Effector CD4-positive, alpha-beta T cell (primary cell): ENCODE measurements around the gene EFCAB11.

ENCODE experiments used
- DNase-seq: peaks from one replicate; pipeline ENCODE4 v3.0.0-alpha.2; 2020
- total RNA-seq: gene quantifications from one replicate; lab custom pipeline; 2026; lab: John Stamatoyannopoulos, UW

EFCAB11 gene
- 0.75 reads per million for total RNA-seq

DNA sequence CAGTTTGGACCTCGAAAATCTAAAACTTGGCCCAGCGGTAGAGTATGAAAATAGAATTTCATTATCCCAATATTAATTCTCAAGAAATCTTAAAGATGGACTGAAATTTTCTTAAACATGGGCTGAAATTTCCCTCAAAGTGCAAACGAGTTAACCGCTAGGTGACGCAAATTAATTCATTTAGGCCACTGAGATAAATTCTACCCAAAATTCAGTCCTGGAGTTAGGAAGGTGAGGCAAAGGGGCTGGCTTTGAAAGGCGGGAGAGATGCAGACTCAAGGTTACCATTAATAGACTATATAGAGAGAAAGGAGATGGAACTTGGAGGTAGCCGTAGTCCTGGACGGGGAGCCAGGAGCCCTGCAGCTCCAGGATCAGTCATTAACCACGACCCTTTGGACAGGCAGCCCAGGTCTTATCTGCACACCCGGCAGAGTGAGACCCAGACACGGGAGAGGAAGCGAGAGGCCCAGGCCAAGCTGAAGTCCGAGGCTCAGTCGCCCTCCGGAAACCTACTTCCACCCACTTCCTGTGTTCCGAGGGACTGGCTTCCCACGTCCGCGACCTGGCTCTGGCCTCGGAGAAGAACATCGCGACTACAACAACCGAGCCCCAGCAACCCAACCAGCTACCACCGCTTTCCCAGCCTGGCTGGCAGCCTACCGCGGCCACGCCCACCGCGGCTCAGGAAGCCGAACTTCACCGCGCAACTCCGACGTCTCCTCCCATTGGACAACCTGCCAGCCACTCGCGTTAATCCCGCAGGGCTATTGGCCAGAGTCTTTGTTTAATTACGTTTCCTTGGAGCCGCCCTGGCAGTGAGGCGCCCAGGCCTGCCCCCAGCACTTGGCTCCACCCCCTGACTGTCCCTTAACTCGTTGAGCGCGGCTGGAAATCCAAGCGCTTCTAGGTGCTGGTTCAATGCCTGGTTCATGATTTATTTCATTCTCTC, at the start of gene EFCAB11:
EFCAB11 (minus strand) TSS at position 661 of the 952 bp plus-strand sequence; CDS start at position 591, 70 bp downstream.
- peak; percentile 94 for DNase-seq

DNA sequence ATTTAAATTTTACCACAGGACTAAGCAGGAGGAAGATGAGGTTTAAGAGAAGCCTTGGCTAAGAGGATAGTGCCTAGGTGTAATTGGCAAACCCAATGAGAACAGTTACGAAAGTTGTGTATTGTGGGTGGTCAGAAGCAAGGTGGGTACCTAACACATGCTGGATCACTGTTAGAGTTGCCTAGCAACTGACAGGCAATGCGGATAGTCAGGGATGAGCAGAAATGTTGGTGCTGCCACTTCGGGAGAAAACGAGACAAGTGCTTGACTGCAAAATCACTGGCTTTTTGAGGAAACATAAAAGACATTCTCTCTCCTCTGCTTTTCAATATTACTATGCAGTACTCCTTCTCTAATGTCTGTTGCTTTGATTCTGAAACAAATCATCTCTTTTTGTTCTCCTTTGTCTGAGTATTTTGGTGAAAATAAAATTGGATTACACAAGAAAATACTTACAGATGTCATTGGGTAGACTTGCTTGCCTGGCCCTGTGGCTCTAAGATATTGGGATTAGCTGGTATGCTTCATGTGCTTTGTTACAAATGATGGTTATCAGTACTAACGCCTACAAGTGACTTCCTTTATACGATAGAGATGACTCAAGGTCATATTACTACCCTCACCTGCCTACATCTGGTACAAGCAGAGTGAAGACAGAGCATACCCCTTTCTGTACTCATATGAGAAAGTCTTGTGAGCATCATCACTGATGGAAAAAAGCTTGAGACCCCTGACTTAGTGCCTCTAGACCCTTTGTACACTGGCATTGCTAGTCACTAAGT, 49.2 kb upstream of the EFCAB11 start:
- no peak for DNase-seq

DNA sequence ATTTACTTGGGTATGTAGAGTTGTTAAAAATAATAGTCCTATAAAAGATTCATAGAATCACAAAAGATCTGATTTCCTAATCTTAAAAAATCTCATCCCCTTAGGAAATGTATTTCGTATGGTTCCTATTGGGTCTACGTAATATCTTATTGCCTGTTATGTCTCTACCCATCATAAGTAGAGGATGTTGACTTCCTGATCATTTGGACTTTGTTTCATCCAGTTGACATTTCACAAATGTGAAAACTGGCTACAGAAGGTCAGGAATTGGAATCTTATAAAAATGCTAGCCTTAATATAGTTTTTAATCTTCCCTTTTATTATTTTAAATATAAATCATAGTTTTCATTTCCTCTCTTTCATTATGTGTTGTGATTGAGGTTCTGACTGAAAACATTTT, 46.4 kb upstream of the EFCAB11 start:
- DNase-seq: no peak

DNA sequence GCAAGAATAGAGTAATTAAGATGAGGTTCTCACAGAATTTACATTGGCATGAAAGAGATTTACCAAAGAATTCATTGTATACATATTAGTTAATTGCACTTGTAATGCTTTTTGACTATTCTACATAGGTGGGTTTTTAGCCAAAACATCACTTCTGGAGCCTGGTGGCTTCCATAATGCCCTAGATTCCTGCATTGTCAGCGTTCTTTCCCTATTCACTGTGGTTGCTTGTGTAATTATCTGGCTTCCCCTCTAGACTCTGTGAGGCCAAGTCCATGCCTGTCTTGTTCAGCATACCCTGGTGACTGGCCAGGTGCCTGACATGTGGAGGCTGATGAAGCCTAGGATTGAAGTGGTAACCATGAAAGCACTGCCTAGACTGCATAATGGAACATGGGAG, 42.4 kb upstream of the EFCAB11 start:
- no peak for DNase-seq

GRCh38 chr14:89992273-89992672, 37.7 kb upstream of the EFCAB11 start:
- DNase-seq: no peak

DNA sequence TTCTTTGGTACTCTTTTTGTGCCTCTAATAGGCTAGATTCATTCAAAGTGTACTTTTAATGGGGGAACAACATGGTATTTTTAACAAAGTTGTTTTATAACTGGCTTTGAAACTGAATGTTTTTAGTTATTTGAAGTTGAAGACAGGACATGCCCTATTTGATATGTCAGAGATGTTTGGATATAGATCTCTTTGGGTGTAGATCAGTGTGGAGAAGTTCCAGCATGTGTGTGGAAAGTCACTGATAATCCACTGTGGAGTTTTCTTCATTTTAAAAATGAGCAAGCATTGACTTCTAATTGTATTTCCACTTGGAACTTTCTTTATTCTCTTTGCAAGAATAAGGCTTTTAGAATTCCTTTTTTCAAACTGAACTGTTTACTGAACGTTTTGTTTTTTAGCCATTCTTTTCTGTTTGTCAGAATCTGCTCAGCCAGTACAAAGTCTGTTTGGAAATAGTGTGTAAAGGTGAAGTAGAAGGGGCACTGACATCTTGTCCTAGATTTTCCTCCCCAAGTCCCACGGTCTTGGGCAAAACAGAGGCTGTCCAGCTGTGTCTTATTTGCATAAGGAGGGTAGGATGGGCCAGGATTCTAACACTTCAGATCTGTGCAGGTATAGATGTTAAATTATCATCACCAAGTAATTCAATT, 36.2 kb upstream of the EFCAB11 start:
- DNase-seq: no peak

DNA sequence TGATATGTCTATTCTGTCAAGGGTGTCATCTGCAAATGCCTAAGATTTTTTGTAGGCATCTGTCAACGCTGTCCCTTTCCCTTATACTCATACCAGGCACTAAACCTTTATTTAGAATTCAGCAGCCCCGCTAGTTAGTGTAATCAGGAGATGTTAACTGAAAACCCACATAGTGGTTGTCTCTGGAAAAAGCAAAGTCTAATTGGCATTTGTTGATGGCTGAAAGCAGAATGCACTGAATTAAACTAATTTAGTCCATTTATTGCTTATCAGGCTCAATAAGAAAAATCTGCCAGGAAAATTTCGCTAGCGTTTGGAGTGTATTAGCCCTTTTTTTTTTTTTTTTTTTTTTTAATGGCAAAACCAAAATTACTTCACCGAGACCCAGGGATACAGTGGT, 35.7 kb upstream of the EFCAB11 start:
- no peak for DNase-seq

DNA sequence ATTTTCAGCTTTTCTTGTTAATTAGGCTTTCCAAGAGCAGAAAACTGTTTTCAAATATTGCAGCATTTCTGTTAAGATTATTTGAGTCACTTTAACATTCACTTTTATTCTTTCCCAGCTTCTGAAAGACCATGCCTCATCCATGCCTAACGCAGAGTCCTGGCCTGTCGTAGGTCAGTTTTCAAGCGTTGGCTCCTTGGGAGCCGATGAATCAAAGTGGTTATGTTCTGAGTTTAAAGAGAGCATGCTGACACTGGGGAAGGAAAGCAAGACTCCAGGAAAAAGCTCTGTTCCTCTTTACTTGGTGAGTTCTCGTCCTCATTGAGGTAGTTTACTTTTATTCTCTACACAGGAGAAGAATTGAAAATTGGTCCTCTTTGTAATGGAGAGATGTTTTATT, 34.3 kb upstream of the EFCAB11 start:
- DNase-seq: no peak

DNA sequence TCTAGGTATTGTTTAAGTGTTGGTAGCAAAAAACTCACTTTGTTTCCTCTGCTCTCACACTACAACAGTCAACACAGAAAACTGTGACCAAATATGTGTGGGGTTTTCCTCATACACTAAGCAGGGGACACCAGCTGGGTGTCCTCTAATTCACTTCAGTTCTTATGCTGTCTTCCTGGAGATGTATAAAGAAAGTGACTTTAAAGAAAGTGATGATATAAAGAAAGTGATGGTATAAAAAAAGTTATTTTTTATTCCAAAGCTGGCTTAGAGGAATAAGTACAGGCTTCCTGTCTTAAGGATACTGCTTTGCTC, 32.6 kb upstream of the EFCAB11 start:
- no peak for DNase-seq

DNA sequence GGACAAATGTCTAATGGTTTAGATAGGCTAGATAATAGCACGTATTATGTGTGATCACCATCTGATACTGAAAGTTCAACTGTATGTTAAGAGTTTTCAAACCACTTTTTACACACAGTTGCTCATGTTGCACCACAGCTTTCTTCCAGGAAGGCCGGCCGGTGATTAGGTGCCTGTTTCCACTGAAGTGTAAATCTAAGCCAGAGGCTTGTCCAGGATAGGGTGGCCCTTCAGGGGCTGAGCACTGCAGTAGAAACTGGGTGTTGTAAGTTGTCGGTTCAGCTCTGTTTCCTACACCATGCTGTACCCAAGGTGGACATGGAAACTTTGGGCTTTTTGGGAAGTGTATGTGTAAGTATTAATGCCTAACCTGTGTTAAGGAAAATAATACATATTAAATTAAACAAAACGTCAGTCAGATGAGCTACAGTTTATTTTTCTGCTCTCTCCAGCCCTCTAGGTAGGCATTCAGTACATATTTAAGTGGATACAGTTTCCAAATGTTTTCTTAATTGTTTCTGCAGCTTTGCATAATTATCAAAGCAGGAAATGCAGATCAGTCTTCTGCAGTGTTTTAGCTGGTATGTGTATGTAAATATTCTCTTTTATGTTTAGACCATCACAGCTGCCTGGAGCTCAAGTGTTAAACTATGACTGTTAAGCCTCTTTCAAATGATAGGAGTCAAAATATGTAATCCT, 32.1 kb upstream of the EFCAB11 start:
- DNase-seq: no peak

- no peak for DNase-seq
Measured at GRCh38 chr14:89983375-89983774, 28.8 kb upstream of the EFCAB11 start.

DNA sequence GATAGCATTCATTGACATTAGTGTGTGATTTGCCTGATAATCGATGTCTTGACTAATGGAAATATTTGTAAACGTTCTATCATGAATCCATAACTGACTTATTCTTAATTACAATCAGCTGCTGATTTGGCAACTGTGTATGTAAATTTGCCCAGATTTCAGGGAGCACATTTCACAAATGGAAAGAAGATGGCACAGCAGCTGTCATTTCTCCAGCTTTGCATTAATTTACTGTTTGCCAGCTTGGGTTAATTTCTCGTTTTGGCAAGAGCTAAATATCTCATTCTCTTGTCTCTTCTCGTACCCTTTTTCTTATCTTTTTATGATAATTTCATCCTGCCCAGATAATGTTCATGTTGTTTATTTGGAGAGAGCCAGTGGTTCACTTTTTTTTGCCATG, 24.1 kb upstream of the EFCAB11 start:
- no peak for DNase-seq

GRCh38 chr14:89977668-89978067, 23.1 kb upstream of the EFCAB11 start:
- DNase-seq: no peak

- peak; percentile 27 for DNase-seq
Measured at GRCh38 chr14:89973234-89973823, 18.8 kb upstream of the EFCAB11 start.

GRCh38 chr14:89965839-89966238, 11.3 kb upstream of the EFCAB11 start:
- no peak for DNase-seq

DNA sequence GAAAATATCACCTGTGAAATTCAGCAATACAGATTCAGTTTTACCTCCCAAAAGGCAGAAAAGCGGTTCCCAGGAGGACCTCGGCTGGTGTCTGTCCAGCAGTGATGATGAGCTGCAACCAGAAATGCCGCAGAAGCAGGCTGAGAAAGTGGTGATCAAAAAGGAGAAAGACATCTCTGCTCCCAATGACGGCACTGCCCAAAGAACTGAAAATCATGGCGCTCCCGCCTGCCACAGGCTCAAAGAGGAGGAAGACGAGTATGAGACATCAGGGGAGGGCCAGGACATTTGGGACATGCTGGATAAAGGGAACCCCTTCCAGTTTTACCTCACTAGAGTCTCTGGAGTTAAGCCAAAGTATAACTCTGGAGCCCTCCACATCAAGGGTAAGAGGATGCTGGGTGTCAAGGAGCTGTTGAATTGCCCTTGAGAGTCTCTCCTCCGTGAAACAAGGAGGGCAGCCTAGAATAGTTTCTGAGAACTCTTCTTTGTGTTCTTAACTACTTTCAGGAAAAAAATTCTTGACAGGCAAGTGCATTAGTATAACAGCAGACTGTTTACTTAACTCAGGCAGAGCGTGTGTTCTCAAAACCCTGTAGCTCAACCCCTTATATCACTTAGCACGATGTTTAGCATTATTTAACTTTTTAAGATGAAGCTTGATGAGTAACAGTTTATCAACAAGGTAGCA, 8.9 kb upstream of the EFCAB11 start:
- no peak for DNase-seq

- no peak for DNase-seq
Measured at GRCh38 chr14:89960914-89961313, 6.4 kb upstream of the EFCAB11 start.

DNA sequence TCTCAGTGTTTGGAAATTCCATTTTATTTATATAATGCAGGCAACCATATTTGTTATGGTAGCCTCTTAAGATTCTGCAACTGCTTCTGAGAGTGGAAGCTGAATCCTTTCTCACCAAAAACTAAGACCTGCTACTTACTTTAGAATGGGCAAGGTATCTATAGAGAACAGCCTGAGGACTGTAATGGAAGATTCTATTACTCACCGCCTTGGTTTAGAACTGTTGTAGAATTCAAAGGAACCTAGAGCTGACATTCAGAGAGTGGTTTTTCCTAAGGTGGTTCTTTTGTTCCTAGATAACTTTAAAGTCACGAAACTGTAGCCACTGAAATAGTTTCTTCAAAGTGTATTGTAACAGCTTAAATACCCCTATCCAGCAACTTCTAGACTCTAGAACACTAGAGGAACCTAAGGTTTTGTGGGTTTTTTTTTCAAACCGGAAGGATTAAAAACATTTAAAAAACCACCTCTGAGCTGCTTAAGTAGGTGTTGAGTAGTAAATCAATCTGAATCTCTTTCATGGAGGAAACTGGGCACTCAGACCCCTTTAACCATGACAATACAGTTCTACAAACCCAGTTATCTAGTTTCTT, 5.4 kb upstream of the EFCAB11 start:
- no peak for DNase-seq

DNA sequence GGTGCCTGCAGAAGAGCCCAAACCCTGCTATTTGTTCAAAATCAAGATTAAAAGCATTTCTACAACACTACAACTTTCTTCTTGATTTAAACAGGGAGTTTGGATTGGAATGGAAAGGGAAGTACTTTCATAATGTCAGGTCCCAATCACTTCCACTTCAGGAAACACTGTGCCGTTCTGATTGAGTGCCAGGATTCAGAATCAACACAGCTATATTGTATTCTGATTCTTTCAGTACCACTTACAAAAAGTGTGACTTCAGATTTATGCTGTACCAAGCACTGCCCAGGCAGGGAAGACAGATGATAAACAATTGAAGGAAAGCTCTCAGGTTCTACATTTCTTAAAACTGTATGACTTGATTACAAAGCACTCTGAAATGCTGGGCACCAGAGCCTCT, 4.4 kb upstream of the EFCAB11 start:
- no peak for DNase-seq

- no peak for DNase-seq
Measured at GRCh38 chr14:89957791-89958190, 3.3 kb upstream of the EFCAB11 start.

DNA sequence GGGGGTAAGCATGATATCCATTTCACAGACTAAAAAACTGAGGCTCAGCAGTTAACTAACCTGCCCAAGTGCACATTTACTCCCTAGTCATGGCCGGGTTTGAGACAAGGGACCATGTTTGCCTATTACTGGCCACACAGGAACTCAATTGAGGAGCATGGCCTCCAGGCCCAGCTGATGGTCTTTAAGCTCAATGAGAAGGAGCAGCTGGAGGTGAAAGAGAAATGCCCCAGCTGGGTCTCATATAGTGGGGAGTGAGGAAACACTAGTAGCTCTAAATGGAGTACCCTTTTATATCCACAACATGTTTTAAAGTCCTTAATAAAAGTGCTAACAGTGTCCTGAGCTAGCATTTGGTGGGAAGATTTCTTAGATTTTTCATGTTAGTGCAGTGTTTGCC, 2.8 kb upstream of the EFCAB11 start:
- no peak for DNase-seq

DNA sequence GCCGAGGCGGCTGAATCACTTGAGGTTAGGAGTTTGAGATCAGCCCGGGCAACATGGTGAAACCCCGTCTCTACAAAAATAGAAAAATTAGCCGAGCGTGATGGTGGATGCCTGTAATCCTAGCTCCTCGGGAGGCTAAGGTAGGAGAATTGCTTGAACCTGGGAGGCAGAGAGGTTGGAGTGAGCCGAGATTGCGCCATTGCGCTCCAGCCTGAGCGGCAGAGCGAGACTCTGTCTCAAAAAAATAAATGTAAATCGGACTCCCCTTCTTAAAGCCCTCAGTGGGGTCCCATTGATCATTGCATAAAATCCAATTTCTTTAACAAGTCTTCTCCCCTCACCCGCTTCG, 2.1 kb upstream of the EFCAB11 start:
- no peak for DNase-seq
